HCT116 (cell line): ENCODE measurements around the gene ALPL. TPM values are rescaled to one million over a fixed set of nuclear protein-coding genes. Genes with fewer than 3 reads are reported as not detected.

Experiments used
- ATAC-seq: fragments of 200-7000 bp; cut with Tn5 transposase; 2 replicates; pipeline ENCODE4 v1.9.1; 2020; ENCODE audit warnings: mild to moderate bottlenecking, moderate library complexity
- BruUV-seq: library from RNA; stranded (reverse); fragments of 400-500 nt; replicated peaks from 2 replicates; lab custom pipeline; 2021; lab: Mats Ljungman, UMichigan
- CTCF ChIA-PET: fragments of 300-600 bp; sonication (Branson Sonifier 250); formaldehyde crosslinking; loops from one replicate; lab custom pipeline; 2021; ENCODE audit warnings: antibody characterized with exemption; lab: Charles Lee
- POLR2A ChIA-PET: fragments of 300-600, 350-600 bp; sonication (Branson Sonifier 250); formaldehyde crosslinking; loops from one replicate; lab custom pipeline; 2021; ENCODE audit warnings: antibody characterized with exemption; lab: Charles Lee
- RAD21 ChIA-PET, 2 experiments: fragments of 300-600 bp; sonication (Branson Sonifier 250); formaldehyde crosslinking; loops; one replicate each; lab custom pipeline; 2023; ENCODE audit warnings: low total read pairs in 2 of 2; ENCODE audit not compliant: uncharacterized antibody in 2 of 2, unreplicated experiment in 2 of 2, low non-redundant PET in 1 of 2; lab: Charles Lee
- DNase-seq: peaks from one replicate; pipeline ENCODE4 v3.0.0-alpha.2; 2010; ENCODE audit warnings: low read depth, low spot score
- H2AFZ ChIP-seq: fragments of 200-600 bp; shearing (Covaris generic), sonication (generic); 2 replicates; pipeline ENCODE4 v1.6.1; 2017; ENCODE audit warnings: low read depth, mixed run types, mixed read lengths, antibody characterized with exemption, low read length; ENCODE audit not compliant: poor library complexity, severe bottlenecking
- H3K27ac ChIP-seq: 2 replicates; pipeline ENCODE4 v1.5.1; 2012; ENCODE audit warnings: low read depth, low read length
- H3K27me3 ChIP-seq: fragments of 200-600 bp; sonication (generic); 2 replicates; pipeline ENCODE4 v1.6.1; 2016; ENCODE audit warnings: mixed run types, low read length, mixed read lengths; ENCODE audit not compliant: insufficient read depth
- H3K36me3 ChIP-seq, 2 experiments: fragments of 200-500 bp in 1 of 2; fragments of 200-600 bp in 1 of 2; sonication (Bioruptor generic) in 1 of 2; sonication (generic) in 1 of 2; 2 replicates each; pipeline versions ENCODE4 v1.5.1 to v1.6.1; 2014 to 2016; ENCODE audit warnings: low read length in 2 of 2, inconsistent platforms in 1 of 2, mixed read lengths in 1 of 2, mixed run types in 1 of 2; ENCODE audit not compliant: insufficient read depth in 2 of 2, control insufficient read depth in 1 of 2
- H3K4me1 ChIP-seq, 2 experiments: fragments of 200-600 bp in 1 of 2; sonication (generic) in 1 of 2; 2 replicates each; pipeline versions ENCODE4 v1.5.1 to v1.6.1; 2012 to 2017; ENCODE audit warnings: low read length in 2 of 2, inconsistent platforms in 1 of 2, mild to moderate bottlenecking in 1 of 2, mixed read lengths in 1 of 2, mixed run types in 1 of 2, moderate library complexity in 1 of 2; ENCODE audit not compliant: insufficient read depth in 2 of 2, control insufficient read depth in 1 of 2
- H3K4me2 ChIP-seq: fragments of 200-600 bp; sonication (generic); 2 replicates; pipeline ENCODE4 v1.6.1; 2017; ENCODE audit warnings: mixed run types, low read length, mixed read lengths
- H3K4me3 ChIP-seq, 2 experiments: fragments of 200-600 bp in 1 of 2; sonication (generic) in 1 of 2; replicated peaks in 1 of 2; 2 replicates each; pipeline ENCODE4 v1.5.1; 2011 to 2016; ENCODE audit warnings: low read length in 2 of 2, control low read depth in 1 of 2, low read depth in 1 of 2, mild to moderate bottlenecking in 1 of 2, mixed read lengths in 1 of 2, mixed run types in 1 of 2
- H3K79me2 ChIP-seq: fragments of 200-600 bp; sonication (generic); 2 replicates; pipeline ENCODE4 v1.6.1; 2017; ENCODE audit warnings: mild to moderate bottlenecking, mixed run types, low read length, moderate library complexity, mixed read lengths; ENCODE audit not compliant: insufficient read depth
- H3K9ac ChIP-seq: fragments of 200-600 bp; sonication (generic); 2 replicates; pipeline ENCODE4 v1.6.1; 2016; ENCODE audit warnings: low read length, mixed read lengths
- H3K9me2 ChIP-seq: fragments of 200-600 bp; sonication (generic), shearing (Covaris generic); 2 replicates; pipeline ENCODE4 v1.6.1; 2017; ENCODE audit warnings: mixed run types, mild to moderate bottlenecking, moderate library complexity; ENCODE audit not compliant: insufficient read depth
- H3K9me3 ChIP-seq, 2 experiments: fragments of 200-500 bp in 1 of 2; fragments of 200-600 bp in 1 of 2; sonication (Bioruptor generic) in 1 of 2; sonication (generic) in 1 of 2; 2 replicates each; pipeline ENCODE4 v1.6.1; 2014 to 2017; ENCODE audit warnings: low read length in 2 of 2, mixed read lengths in 2 of 2, inconsistent platforms in 1 of 2, low read depth in 1 of 2, mild to moderate bottlenecking in 1 of 2, mixed run types in 1 of 2, moderate library complexity in 1 of 2; ENCODE audit not compliant: control insufficient read depth in 1 of 2, insufficient read depth in 1 of 2
- H4K20me1 ChIP-seq: fragments of 200-600 bp; sonication (generic), shearing (Covaris generic); 2 replicates; pipeline ENCODE4 v1.6.1; 2017; ENCODE audit warnings: mixed run types, mild to moderate bottlenecking, moderate library complexity; ENCODE audit not compliant: insufficient read depth
- CBX3 ChIP-seq: IDR thresholded peaks from 2 replicates; pipeline ENCODE4 v1.6.1; 2012; ENCODE audit warnings: low read depth
- EZH2phosphoT487 ChIP-seq: fragments of 200-600 bp; IDR thresholded peaks from 2 replicates; pipeline ENCODE4 v1.6.1; 2018; ENCODE audit warnings: antibody characterized with exemption, borderline replicate concordance
- MAX ChIP-seq: IDR thresholded peaks from 2 replicates; pipeline ENCODE4 v1.6.1; 2012
- POLR2A ChIP-seq: IDR thresholded peaks from 2 replicates; pipeline ENCODE4 v1.7.0; 2011; ENCODE audit warnings: borderline replicate concordance; ENCODE audit not compliant: insufficient read depth, insufficient read length; ENCODE audit errors: extremely low read depth
- POLR2AphosphoS5 ChIP-seq: IDR thresholded peaks from 2 replicates; pipeline ENCODE4 v1.6.1; 2011; ENCODE audit warnings: mild to moderate bottlenecking, low read depth, low read length, moderate library complexity
- RAD21 ChIP-seq: IDR thresholded peaks from 2 replicates; pipeline ENCODE4 v1.6.1; 2012; ENCODE audit warnings: low read depth, mild to moderate bottlenecking
- SIN3A ChIP-seq: IDR thresholded peaks from 2 replicates; pipeline ENCODE4 v1.6.1; 2012; ENCODE audit warnings: low read depth
- TCF7L2 ChIP-seq: IDR thresholded peaks from 2 replicates; pipeline ENCODE4 v1.7.0; 2011; ENCODE audit warnings: borderline replicate concordance, inconsistent platforms; ENCODE audit not compliant: insufficient read depth, insufficient read length; ENCODE audit errors: extremely low read depth
- YY1 ChIP-seq: IDR thresholded peaks from 2 replicates; pipeline ENCODE4 v1.6.1; 2011; ENCODE audit warnings: low read length, low read depth, moderate library complexity, mild to moderate bottlenecking; ENCODE audit not compliant: insufficient replicate concordance; ENCODE audit errors: extremely low read depth
- intact Hi-C: fragments of 100-400 bp; cut with micrococcal nuclease; formaldehyde crosslinking; loops from 2 replicates; pipeline ENCODE4 v1.10.0; 2022
- total RNA-seq: library from RNA; stranded (reverse); gene quantifications from one replicate; pipeline ENCODE4 v1.2.1, GENCODE V29; 2021; ENCODE audit not compliant: unreplicated experiment
- TF ChIP-seq, protein P1 (sequence below): IDR thresholded peaks from 2 replicates; pipeline ENCODE4 v1.6.1; 2012
- TF ChIP-seq, protein P2 (sequence below): IDR thresholded peaks from 2 replicates; pipeline ENCODE4 v1.6.1; 2011; ENCODE audit warnings: mild to moderate bottlenecking, low read length, moderate library complexity; ENCODE audit not compliant: insufficient replicate concordance; ENCODE audit errors: extremely low read depth

Gene ALPL
- total RNA-seq, 1 experiment from 2014 or later: 0.61 TPM

DNA sequence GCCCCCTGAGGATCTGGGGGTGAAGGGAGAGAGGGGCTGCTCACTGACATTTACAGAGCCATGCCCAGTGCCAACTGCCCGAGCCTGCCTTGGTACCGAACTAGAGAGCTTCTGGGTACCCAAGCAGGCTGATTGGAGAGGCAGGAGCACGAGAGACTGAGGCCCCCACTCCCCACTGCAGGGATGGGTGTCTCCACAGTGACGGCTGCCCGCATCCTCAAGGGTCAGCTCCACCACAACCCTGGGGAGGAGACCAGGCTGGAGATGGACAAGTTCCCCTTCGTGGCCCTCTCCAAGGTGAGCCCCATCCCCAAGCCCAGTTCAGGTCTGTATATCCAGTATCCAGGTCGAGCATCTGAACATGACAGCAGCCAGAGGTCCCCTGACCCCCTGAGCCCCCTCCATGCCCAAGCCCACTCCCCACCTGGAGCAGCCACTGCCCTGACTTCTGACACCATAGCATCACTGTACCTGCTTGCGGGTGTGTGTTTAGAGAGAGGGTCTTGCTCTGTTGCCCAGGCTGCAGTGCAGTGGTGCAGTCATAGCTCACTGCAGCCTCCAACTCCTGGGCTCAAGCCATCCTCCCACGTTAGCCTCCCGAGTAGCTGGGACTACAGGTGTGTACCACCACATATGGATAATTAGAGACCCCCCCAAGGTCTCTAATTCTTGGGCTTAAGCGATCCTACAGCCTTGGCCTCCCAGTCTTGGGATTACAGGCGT lies 51.9 kb downstream of the ALPL start:
- CTCF ChIA-PET: interaction anchor here (0.6 kb wide), 1 partner anchor 213 kb away, joined by 3 read pairs; no protein-coding TSS in a partner anchor
- RAD21 ChIA-PET: no interaction called here
- no peaks in the 10 kb centered on the region for H3K9me2 ChIP-seq
- no peaks in the 10 kb centered on the region for H3K36me3 ChIP-seq
- H3K27me3 ChIP-seq: no peaks in the 10 kb centered on the region
- no peak overlapping the region for H3K9ac ChIP-seq
- no peak overlapping the region for H3K4me3 ChIP-seq
- H3K79me2 ChIP-seq: no peaks in the 10 kb centered on the region
- POLR2A ChIA-PET: no interaction called here
- no TSS peak for BruUV-seq
- intact Hi-C loops: no loop called here
- no peak for ATAC-seq
- H3K4me1 ChIP-seq: no peaks in the 10 kb centered on the region
- H3K9me3 ChIP-seq: no peaks in the 10 kb centered on the region
- H3K27ac ChIP-seq: no peak overlapping the region
- TF ChIP-seq, protein P1, sequence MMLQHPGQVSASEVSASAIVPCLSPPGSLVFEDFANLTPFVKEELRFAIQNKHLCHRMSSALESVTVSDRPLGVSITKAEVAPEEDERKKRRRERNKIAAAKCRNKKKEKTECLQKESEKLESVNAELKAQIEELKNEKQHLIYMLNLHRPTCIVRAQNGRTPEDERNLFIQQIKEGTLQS: no peak
- no peak for TF ChIP-seq EZH2phosphoT487
- no peak for TF ChIP-seq POLR2AphosphoS5
- TF ChIP-seq, protein P2, sequence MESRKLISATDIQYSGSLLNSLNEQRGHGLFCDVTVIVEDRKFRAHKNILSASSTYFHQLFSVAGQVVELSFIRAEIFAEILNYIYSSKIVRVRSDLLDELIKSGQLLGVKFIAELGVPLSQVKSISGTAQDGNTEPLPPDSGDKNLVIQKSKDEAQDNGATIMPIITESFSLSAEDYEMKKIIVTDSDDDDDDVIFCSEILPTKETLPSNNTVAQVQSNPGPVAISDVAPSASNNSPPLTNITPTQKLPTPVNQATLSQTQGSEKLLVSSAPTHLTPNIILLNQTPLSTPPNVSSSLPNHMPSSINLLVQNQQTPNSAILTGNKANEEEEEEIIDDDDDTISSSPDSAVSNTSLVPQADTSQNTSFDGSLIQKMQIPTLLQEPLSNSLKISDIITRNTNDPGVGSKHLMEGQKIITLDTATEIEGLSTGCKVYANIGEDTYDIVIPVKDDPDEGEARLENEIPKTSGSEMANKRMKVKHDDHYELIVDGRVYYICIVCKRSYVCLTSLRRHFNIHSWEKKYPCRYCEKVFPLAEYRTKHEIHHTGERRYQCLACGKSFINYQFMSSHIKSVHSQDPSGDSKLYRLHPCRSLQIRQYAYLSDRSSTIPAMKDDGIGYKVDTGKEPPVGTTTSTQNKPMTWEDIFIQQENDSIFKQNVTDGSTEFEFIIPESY: no peak
- no peak for TF ChIP-seq TCF7L2
- TF ChIP-seq YY1: no peak
- TF ChIP-seq RAD21: no peak
- no peak for TF ChIP-seq MAX
- no peak for TF ChIP-seq POLR2A
- TF ChIP-seq SIN3A: no peak
- TF ChIP-seq CBX3: no peak
- no peak overlapping the region for H3K4me2 ChIP-seq
- no peaks in the 10 kb centered on the region for H4K20me1 ChIP-seq
- H2AFZ ChIP-seq: no peak overlapping the region
- DNase-seq: no peak
